Bronchial epithelial cell (primary cell): Measurements from ENCODE around the gene PLXNA3. TPM values are rescaled to one million over a fixed set of nuclear protein-coding genes. Genes with fewer than 3 reads are reported as not detected.
A peak's percentile ranks its signal among the peaks of the same experiment; 100 is the strongest.

Source experiments
- DNase-seq: peaks from one replicate; pipeline ENCODE4 v3.0.0-alpha.2; 2010; ENCODE audit warnings: low read depth
- FAIRE-seq: peaks from 2 replicates; lab custom pipeline; 2011; peaks lifted over from hg19 to GRCh38; lab: Jason Lieb, UNC
- H3K27me3 ChIP-seq: 2 replicates; pipeline ENCODE4 v1.5.1; 2011; ENCODE audit warnings: low read length; ENCODE audit not compliant: control insufficient read depth, insufficient read depth
- H3K36me3 ChIP-seq: 2 replicates; pipeline ENCODE4 v1.5.1; 2011; ENCODE audit warnings: low read length; ENCODE audit not compliant: control insufficient read depth, insufficient read depth
- H3K4me3 ChIP-seq: 2 replicates; pipeline ENCODE4 v1.5.1; 2011; ENCODE audit warnings: mild to moderate bottlenecking, low read depth, low read length, control low read depth
- total RNA-seq: library from RNA; depleted of rRNA; stranded (reverse); fragments of >200 nt; gene quantifications from 2 replicates; pipeline ENCODE4 v1.2.1, GENCODE V29; 2014
- TF ChIP-seq, protein P1 (sequence below): IDR thresholded peaks from 2 replicates; pipeline ENCODE4 v1.5.1; 2011; ENCODE audit warnings: mild to moderate bottlenecking, moderate library complexity, low read length, control low read depth, inconsistent platforms; ENCODE audit not compliant: insufficient read depth, severe bottlenecking

Gene PLXNA3
- total RNA-seq, 1 donor from 2014 or later, result 8.7 TPM

DNA sequence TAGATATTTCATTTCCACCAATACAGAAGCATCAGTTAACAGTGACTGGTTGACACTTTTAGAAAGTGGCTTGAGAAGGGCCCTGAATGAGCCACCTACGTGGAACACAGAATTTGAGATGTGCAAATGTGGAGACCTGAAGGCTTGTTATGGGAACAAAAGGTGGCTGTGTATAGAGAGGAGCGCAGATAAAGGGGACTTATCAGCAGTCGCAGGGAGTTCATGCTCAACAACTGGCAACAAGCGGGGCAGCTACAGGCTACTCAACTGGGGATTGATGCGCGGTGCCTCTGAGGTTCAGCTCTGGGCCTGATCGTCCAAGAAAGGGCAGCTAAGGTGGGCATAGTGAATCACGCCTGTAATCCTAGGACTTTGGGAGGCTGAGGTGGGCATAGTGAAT is 61.3 kb downstream of the PLXNA3 start:
- H3K27me3 ChIP-seq, result no peaks in the 10 kb centered on the region
- H3K36me3 ChIP-seq, result no peaks in the 10 kb centered on the region
- TF ChIP-seq, protein P1, sequence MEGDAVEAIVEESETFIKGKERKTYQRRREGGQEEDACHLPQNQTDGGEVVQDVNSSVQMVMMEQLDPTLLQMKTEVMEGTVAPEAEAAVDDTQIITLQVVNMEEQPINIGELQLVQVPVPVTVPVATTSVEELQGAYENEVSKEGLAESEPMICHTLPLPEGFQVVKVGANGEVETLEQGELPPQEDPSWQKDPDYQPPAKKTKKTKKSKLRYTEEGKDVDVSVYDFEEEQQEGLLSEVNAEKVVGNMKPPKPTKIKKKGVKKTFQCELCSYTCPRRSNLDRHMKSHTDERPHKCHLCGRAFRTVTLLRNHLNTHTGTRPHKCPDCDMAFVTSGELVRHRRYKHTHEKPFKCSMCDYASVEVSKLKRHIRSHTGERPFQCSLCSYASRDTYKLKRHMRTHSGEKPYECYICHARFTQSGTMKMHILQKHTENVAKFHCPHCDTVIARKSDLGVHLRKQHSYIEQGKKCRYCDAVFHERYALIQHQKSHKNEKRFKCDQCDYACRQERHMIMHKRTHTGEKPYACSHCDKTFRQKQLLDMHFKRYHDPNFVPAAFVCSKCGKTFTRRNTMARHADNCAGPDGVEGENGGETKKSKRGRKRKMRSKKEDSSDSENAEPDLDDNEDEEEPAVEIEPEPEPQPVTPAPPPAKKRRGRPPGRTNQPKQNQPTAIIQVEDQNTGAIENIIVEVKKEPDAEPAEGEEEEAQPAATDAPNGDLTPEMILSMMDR, result no peak
- FAIRE-seq, result no peak
- no peak for DNase-seq
- no peak overlapping the region for H3K4me3 ChIP-seq

DNA sequence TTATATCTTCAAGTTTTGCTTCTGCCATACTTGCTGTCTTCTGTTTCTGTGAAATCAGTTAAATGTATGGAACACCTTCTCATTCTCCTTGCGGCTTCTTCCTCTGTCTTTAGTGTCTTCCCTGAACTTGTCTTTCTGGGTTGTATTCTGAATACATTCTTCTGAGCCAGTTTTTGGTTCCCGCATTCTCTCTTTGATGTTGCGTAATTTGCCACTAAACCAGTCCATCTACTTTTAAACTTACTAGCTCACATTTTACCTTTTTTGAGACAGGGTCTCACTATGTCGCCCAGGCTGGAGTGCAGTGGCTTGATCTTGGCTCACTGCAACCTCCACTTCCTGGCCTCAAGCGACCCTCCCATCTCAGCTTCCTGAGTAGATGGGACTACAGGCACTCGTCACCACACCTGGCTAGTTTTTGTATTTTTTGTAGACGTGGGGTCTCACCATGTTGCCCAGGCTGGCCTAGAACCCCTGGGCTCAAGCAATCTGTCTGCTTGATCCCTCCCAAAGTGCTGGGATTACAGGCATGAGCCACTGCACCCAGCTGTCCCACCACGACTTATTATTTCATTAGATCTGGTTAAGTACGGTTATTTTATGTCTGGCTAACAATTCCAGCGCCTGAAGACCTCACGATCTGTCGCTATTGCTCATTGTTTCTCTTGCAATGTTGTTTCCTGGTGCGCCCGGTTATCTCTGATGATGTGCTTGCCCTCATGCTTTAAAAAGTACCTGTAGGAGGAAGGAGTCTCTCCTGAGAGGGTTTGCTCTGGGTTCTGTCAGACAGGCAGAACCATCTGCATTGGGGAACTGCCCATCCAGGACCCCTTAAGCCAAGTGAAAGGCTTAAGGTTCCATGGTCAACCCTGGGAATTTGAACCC is 67.8 kb downstream of the PLXNA3 start:
- TF ChIP-seq, protein P1, result no peak

DNA sequence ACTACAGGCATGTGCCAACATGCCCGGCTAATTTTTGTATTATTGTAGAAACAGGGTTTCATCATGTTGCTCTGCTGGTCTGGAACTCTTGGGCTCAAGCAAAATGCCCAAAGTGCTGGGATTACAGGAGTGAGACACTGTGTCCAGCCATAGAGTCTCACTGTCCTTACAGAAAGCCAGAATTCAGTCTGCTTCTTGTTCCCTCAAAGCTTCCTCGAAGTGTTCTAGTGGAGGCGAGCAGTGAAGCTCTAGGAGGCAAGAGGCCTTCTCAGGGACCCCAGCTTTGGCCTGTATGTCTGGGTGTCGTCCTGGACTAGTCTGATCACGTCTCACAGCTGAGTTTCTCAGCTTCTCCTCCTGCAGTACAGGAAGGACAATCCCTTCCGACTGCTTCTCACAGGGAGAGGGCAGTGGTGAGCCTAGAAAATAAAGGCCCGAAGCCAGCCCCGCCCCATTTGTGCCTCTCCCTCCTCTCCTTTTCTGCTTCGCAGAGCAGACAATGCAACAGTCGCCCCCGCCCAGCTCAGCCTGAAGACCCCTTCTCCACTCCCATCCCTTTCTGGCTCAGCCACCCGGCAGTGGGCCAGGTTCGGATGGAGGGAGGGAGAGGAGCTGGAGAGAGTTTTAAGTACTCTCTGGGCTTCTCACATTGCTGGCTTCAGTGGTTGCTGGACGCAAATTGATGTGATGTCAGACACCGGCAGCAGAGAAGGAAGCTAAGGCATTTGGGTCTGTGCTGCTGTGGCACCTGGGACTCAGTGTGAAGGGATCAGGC is 69.0 kb downstream of the PLXNA3 start:
- peak overlapping the region; percentile 29 for H3K4me3 ChIP-seq

More for the DNA sequence above, 67.8 kb downstream of the PLXNA3 start:
- no peak for DNase-seq
- H3K27me3 ChIP-seq, result no peaks in the 10 kb centered on the region
- no peaks in the 10 kb centered on the region for H3K36me3 ChIP-seq
- no peak overlapping the region for H3K4me3 ChIP-seq
- no peak for FAIRE-seq

More for the DNA sequence above, 69.0 kb downstream of the PLXNA3 start:
- no peak for FAIRE-seq
- TF ChIP-seq, protein P1, result peak; percentile 54
- DNase-seq, result peak; percentile 76
- Histone ChIP-seq H3K36me3 (peaks cover 2% of the 10 kb centered on the region), H3K27me3 (no peaks in the 10 kb centered on the region)

Other genes with a start within 250 kb of the PLXNA3 start
- not detected in 2 replicates for gene OPN1MW2, start 238.5 kb upstream of the PLXNA3 start, total RNA-seq
- gene OPN1MW3, start 200.7 kb upstream of the PLXNA3 start, total RNA-seq, result not detected in 2 replicates
- not detected in 2 replicates for gene TEX28, start 163.2 kb upstream of the PLXNA3 start, total RNA-seq
- not detected in 2 replicates for gene TKTL1, start 162.5 kb upstream of the PLXNA3 start, total RNA-seq
- gene FLNA, start 83.6 kb upstream of the PLXNA3 start, total RNA-seq, result 676 and 858 TPM in 2 replicates
- 16.1 and 27.3 TPM in 2 replicates for gene EMD, start 79.0 kb upstream of the PLXNA3 start, total RNA-seq
- gene RPL10, start 59.9 kb upstream of the PLXNA3 start, total RNA-seq, result 2,240 and 6,023 TPM in 2 replicates
- 38.7 and 70.7 TPM in 2 replicates for gene DNASE1L1, start 49.0 kb upstream of the PLXNA3 start, total RNA-seq
- gene TAFAZZIN, start 46.7 kb upstream of the PLXNA3 start, total RNA-seq, result 20.6 and 22.4 TPM in 2 replicates
- 44.0 and 51.7 TPM in 2 replicates for gene ATP6AP1, start 29.6 kb upstream of the PLXNA3 start, total RNA-seq
- gene GDI1, start 21.1 kb upstream of the PLXNA3 start, total RNA-seq, result 87.2 and 98.5 TPM in 2 replicates
- gene FAM50A, start 14.1 kb upstream of the PLXNA3 start, total RNA-seq, result 88.5 and 90.4 TPM in 2 replicates
- gene LAGE3, start 21.0 kb downstream of the PLXNA3 start, total RNA-seq, result 7.2 and 14.7 TPM in 2 replicates
- gene UBL4A, start 28.3 kb downstream of the PLXNA3 start, total RNA-seq, result 36.6 and 59.2 TPM in 2 replicates
- gene SLC10A3, start 32.3 kb downstream of the PLXNA3 start, total RNA-seq, result 7.4 and 13.4 TPM in 2 replicates
- 33.2 and 36.6 TPM in 2 replicates for gene FAM3A, start 58.0 kb downstream of the PLXNA3 start, total RNA-seq
- gene G6PD, start 88.6 kb downstream of the PLXNA3 start, total RNA-seq, result 17.4 and 20.0 TPM in 2 replicates
- 8.4 and 10.3 TPM in 2 replicates for gene IKBKG, start 89.3 kb downstream of the PLXNA3 start, total RNA-seq
- not detected in 2 replicates for gene CTAG1A, start 126.9 kb downstream of the PLXNA3 start, total RNA-seq
- not detected in 2 replicates for gene CTAG1B, start 161.0 kb downstream of the PLXNA3 start, total RNA-seq
- gene CTAG2, start 195.3 kb downstream of the PLXNA3 start, total RNA-seq, result not detected in 2 replicates